OCI-LY1 (cell line): ENCODE results near the gene VWA2.

Source experiments
- H2AFZ ChIP-seq: fragments of 200-600 bp; sonication (generic), shearing (Covaris generic); 2 replicates; pipeline ENCODE4 v1.6.0; 2014; ENCODE audit warnings: antibody characterized with exemption, mild to moderate bottlenecking, low read length
- H3F3A ChIP-seq: fragments of 200-600 bp; sonication (generic), shearing (Covaris generic); 2 replicates; pipeline ENCODE4 v1.6.0; 2014; ENCODE audit warnings: mild to moderate bottlenecking, antibody characterized with exemption, low read length, moderate library complexity; ENCODE audit not compliant: insufficient read depth
- H3K27ac ChIP-seq: fragments of 200-600 bp; sonication (generic); 2 replicates; pipeline ENCODE4 v1.5.1; 2014; ENCODE audit warnings: low read length, mixed run types, mild to moderate bottlenecking, low read depth; ENCODE audit not compliant: poor library complexity, severe bottlenecking
- H3K27me3 ChIP-seq: fragments of 200-600 bp; sonication (generic); 2 replicates; pipeline ENCODE4 v1.6.0; 2014; ENCODE audit warnings: antibody characterized with exemption, mild to moderate bottlenecking, low read length, moderate library complexity; ENCODE audit not compliant: insufficient read depth
- H3K36me3 ChIP-seq: fragments of 200-600 bp; sonication (generic); 2 replicates; pipeline ENCODE4 v1.6.1; 2014; ENCODE audit warnings: mild to moderate bottlenecking, antibody characterized with exemption, low read length, moderate library complexity, mixed read lengths; ENCODE audit not compliant: insufficient read depth
- H3K4me1 ChIP-seq: fragments of 200-600 bp; sonication (generic); 2 replicates; pipeline ENCODE4 v1.5.1; 2014; ENCODE audit warnings: mild to moderate bottlenecking, low read length, moderate library complexity; ENCODE audit not compliant: insufficient read depth, severe bottlenecking
- H3K4me2 ChIP-seq: fragments of 200-600 bp; sonication (generic), shearing (Covaris generic); 2 replicates; pipeline ENCODE4 v1.6.1; 2014; ENCODE audit warnings: low read length
- H3K4me3 ChIP-seq: fragments of 200-600 bp; sonication (generic); 2 replicates; pipeline ENCODE4 v1.5.1; 2014; ENCODE audit warnings: low read length, low read depth, mild to moderate bottlenecking, mixed read lengths; ENCODE audit not compliant: poor library complexity, severe bottlenecking
- H3K79me2 ChIP-seq: fragments of 200-600 bp; shearing (Covaris generic); 2 replicates; pipeline ENCODE4 v1.6.1; 2016; ENCODE audit warnings: mixed run types, low read length, mixed read lengths; ENCODE audit not compliant: insufficient read depth
- H3K9ac ChIP-seq: fragments of 200-600 bp; sonication (generic), shearing (Covaris generic); 2 replicates; pipeline ENCODE4 v1.6.1; 2014; ENCODE audit warnings: mild to moderate bottlenecking, low read length, mixed read lengths
- H3K9me2 ChIP-seq: fragments of 200-600 bp; sonication (generic), shearing (Covaris generic); 2 replicates; pipeline ENCODE4 v1.6.1; 2014; ENCODE audit warnings: low read depth, mild to moderate bottlenecking, low read length, mixed read lengths
- H3K9me3 ChIP-seq: fragments of 200-600 bp; shearing (Covaris generic); 2 replicates; pipeline ENCODE4 v1.6.1; 2014; ENCODE audit warnings: low read length, mixed read lengths
- H4K20me1 ChIP-seq: fragments of 200-600 bp; sonication (generic), shearing (Covaris generic); 2 replicates; pipeline ENCODE4 v1.6.0; 2016; ENCODE audit warnings: mild to moderate bottlenecking, low read length; ENCODE audit not compliant: insufficient read depth
- EZH2 ChIP-seq: fragments of 200-600 bp; sonication (generic), shearing (Covaris generic); IDR thresholded peaks from 2 replicates; pipeline ENCODE4 v1.8.0; 2017; ENCODE audit warnings: borderline replicate concordance, mixed run types, mild to moderate bottlenecking, antibody characterized with exemption, low read length, moderate library complexity, mixed read lengths
- TF ChIP-seq, protein P1 (sequence below): fragments of 200-600 bp; sonication (generic), shearing (Covaris generic); IDR thresholded peaks from 2 replicates; pipeline ENCODE4 v1.5.1; 2017; ENCODE audit warnings: mild to moderate bottlenecking, antibody characterized with exemption, low read length, moderate library complexity, mixed read lengths

VWA2 gene

GRCh38 chr10:114307731-114308130 lies 68.7 kb downstream of the VWA2 start:
- Histone ChIP-seq H3F3A (no peaks in the 10 kb centered on the region), H2AFZ (no peak overlapping the region), H3K4me1 (peaks cover 7% of the 10 kb centered on the region), H3K36me3 (no peaks in the 10 kb centered on the region), H4K20me1 (no peaks in the 10 kb centered on the region), H3K27me3 (no peaks in the 10 kb centered on the region), H3K9me3 (no peaks in the 10 kb centered on the region), H3K4me3 (no peak overlapping the region), H3K4me2 (no peak overlapping the region), H3K27ac (no peak overlapping the region), H3K9me2 (no peaks in the 10 kb centered on the region), H3K79me2 (no peaks in the 10 kb centered on the region), H3K9ac (no peak overlapping the region)
- TF ChIP-seq, protein P1, sequence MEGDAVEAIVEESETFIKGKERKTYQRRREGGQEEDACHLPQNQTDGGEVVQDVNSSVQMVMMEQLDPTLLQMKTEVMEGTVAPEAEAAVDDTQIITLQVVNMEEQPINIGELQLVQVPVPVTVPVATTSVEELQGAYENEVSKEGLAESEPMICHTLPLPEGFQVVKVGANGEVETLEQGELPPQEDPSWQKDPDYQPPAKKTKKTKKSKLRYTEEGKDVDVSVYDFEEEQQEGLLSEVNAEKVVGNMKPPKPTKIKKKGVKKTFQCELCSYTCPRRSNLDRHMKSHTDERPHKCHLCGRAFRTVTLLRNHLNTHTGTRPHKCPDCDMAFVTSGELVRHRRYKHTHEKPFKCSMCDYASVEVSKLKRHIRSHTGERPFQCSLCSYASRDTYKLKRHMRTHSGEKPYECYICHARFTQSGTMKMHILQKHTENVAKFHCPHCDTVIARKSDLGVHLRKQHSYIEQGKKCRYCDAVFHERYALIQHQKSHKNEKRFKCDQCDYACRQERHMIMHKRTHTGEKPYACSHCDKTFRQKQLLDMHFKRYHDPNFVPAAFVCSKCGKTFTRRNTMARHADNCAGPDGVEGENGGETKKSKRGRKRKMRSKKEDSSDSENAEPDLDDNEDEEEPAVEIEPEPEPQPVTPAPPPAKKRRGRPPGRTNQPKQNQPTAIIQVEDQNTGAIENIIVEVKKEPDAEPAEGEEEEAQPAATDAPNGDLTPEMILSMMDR, result no peak
- no peak for TF ChIP-seq EZH2

- peaks cover 7% of the 10 kb centered on the region for H3K4me1 ChIP-seq
- H3K9me2 ChIP-seq, result no peaks in the 10 kb centered on the region
- H3K27ac ChIP-seq, result no peak overlapping the region
- TF ChIP-seq, protein P1, result no peak
- no peak for TF ChIP-seq EZH2
- H3K4me2 ChIP-seq, result no peak overlapping the region
- H3K36me3 ChIP-seq, result no peaks in the 10 kb centered on the region
- H3K79me2 ChIP-seq, result no peaks in the 10 kb centered on the region
- H3F3A ChIP-seq, result no peaks in the 10 kb centered on the region
- no peak overlapping the region for H3K4me3 ChIP-seq
- H4K20me1 ChIP-seq, result no peaks in the 10 kb centered on the region
- no peak overlapping the region for H3K9ac ChIP-seq
- H3K27me3 ChIP-seq, result no peaks in the 10 kb centered on the region
- no peaks in the 10 kb centered on the region for H3K9me3 ChIP-seq
- no peak overlapping the region for H2AFZ ChIP-seq
Measured at GRCh38 chr10:114308531-114309363, 69.7 kb downstream of the VWA2 start.

DNA sequence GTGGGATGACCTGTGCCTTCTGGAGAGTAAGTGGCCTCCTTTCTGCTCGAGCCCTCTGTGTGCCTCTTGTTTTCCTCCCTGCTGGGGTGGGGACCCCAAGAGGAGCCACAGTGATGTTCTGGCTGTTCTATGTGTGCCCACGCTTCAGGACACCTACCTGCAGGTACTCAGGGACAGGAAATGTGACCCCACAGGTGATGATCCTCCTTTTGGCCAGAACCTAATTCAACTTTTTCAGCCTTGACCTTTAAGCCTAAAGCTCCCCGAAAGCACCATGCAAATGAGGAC lies 70.3 kb downstream of the VWA2 start:
- H4K20me1 ChIP-seq, result no peaks in the 10 kb centered on the region
- no peak overlapping the region for H3K9ac ChIP-seq
- peaks cover 4% of the 10 kb centered on the region for H3K4me1 ChIP-seq
- no peaks in the 10 kb centered on the region for H3K79me2 ChIP-seq
- H3F3A ChIP-seq, result no peaks in the 10 kb centered on the region
- no peaks in the 10 kb centered on the region for H3K9me2 ChIP-seq
- no peak overlapping the region for H3K27ac ChIP-seq
- no peak overlapping the region for H3K4me3 ChIP-seq
- H3K36me3 ChIP-seq, result no peaks in the 10 kb centered on the region
- TF ChIP-seq EZH2, result no peak
- TF ChIP-seq, protein P1, result no peak
- no peaks in the 10 kb centered on the region for H3K9me3 ChIP-seq
- H3K4me2 ChIP-seq, result no peak overlapping the region
- no peak overlapping the region for H2AFZ ChIP-seq
- H3K27me3 ChIP-seq, result no peaks in the 10 kb centered on the region
